ENCODE data around the gene EPB41. TPM values are rescaled to one million over a fixed set of nuclear protein-coding genes. Genes with fewer than 3 reads are reported as not detected.

The EPB41 gene
- total and polyA plus RNA-seq, 9 of the 15 experiments (the other 6 are each of a cell fraction or from before 2014, with no cell fraction given): 3.7 to 213 (median 141) TPM

DNA sequence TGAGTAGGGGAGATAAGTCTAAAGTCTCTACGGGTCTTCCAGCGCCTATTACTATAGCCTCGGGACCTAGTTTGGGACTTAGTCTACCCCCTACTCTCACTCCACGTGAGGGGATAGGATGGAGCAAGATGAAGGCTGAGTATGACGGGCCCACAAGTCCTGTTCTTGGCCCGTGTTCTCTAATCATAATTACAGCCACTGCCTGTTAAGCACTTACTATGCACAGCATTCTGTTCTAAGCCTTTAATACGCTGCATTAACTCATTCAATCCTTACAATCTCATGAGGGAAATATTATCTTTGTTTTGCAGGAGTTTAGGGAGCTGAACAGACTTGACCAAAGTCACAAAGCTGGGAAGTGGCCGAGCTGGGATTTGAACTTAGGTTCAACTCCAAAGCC lies 23.9 kb upstream of the EPB41 start (continued):
- TF ChIP-seq, protein P1, sequence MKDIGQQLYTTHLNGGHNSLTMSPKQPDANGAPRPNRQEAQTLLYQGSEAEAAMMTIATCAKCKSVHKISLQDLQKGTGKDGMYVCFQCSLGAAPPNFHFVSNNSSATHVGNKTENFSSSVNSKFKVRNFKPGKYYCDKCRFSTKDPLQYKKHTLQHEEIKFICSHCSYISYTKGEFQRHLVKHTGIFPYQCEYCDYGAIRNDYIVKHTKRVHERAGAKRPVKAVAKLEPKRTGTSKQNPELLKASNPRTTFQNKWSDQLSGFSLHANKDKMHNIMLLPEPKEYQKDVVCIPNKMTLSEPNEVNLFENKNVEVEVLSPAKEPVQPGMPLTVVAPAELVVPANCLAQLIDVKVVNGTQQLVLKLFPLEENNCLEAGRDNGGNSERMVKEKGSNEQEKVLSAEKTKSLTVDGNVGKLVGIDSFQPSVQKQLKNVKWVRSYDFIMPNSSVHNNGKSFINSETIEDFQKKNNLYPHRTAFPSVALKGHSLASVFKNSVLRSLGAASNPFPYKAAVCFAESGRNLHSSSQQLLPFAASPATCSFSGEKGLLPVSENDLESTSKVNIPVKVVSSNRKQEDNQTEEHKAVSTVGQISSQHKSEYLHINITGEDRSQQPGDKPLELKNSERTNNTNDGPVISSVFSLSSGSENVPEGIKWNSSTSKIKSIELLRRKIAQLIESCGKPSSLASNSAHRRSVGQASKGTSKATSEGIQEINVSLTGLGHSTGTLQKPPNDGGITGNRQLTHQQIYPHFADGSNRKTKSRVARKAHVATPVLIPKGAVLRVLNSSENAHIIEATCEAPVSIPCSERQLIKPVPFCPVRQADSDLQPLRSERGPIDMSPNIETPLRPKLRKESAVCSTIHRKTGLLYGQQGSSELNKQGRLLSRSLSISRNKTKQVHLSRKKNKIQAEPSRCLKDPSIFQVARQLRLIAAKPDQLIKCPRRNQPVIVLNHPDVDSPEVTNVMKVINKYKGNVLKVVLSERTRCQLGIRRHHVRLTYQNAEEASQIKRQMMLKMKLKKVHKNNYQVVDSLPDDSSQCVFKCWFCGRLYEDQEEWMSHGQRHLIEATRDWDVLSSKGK (CRISPR knock-in tag; IDR thresholded peaks at IDR 0.05): no peak
- TF ChIP-seq MED1 (CRISPR knock-in tag; IDR thresholded peaks at IDR 0.05; ENCODE audit: borderline replicate concordance): no peak
- TF ChIP-seq, protein P2, sequence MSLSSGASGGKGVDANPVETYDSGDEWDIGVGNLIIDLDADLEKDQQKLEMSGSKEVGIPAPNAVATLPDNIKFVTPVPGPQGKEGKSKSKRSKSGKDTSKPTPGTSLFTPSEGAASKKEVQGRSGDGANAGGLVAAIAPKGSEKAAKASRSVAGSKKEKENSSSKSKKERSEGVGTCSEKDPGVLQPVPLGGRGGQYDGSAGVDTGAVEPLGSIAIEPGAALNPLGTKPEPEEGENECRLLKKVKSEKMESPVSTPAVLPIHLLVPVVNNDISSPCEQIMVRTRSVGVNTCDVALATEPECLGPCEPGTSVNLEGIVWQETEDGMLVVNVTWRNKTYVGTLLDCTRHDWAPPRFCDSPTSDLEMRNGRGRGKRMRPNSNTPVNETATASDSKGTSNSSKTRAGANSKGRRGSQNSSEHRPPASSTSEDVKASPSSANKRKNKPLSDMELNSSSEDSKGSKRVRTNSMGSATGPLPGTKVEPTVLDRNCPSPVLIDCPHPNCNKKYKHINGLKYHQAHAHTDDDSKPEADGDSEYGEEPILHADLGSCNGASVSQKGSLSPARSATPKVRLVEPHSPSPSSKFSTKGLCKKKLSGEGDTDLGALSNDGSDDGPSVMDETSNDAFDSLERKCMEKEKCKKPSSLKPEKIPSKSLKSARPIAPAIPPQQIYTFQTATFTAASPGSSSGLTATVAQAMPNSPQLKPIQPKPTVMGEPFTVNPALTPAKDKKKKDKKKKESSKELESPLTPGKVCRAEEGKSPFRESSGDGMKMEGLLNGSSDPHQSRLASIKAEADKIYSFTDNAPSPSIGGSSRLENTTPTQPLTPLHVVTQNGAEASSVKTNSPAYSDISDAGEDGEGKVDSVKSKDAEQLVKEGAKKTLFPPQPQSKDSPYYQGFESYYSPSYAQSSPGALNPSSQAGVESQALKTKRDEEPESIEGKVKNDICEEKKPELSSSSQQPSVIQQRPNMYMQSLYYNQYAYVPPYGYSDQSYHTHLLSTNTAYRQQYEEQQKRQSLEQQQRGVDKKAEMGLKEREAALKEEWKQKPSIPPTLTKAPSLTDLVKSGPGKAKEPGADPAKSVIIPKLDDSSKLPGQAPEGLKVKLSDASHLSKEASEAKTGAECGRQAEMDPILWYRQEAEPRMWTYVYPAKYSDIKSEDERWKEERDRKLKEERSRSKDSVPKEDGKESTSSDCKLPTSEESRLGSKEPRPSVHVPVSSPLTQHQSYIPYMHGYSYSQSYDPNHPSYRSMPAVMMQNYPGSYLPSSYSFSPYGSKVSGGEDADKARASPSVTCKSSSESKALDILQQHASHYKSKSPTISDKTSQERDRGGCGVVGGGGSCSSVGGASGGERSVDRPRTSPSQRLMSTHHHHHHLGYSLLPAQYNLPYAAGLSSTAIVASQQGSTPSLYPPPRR (CRISPR knock-in tag; IDR thresholded peaks at IDR 0.05; ENCODE audit: borderline replicate concordance): no peak
- peak in 1 of 2 experiments; percentile 31; a peak in 1 of 4 replicates for TF ChIP-seq KDM1A (IDR thresholded peaks at IDR 0.05)
- TF ChIP-seq ZNF217 (CRISPR knock-in tag; IDR thresholded peaks at IDR 0.05): no peak
- TF ChIP-seq HMG20B (CRISPR knock-in tag; IDR thresholded peaks at IDR 0.05): no peak
